Measurements from ENCODE around the gene FOXJ2. TPM values are rescaled to one million over a fixed set of nuclear protein-coding genes. Genes with fewer than 3 reads are reported as not detected.

The FOXJ2 gene
- polyA plus RNA-seq, 3 donors = 19.9 to 22.2 (median 22.1) TPM

Other genes with a start within 250 kb of the FOXJ2 start
- under 1 TPM; 0.06 to 0.11 (median 0.06) TPM for gene NANOG, start 243.3 kb upstream of the FOXJ2 start, polyA plus RNA-seq (ENCODE audit: insufficient read length in 3 of 3)
- under 1 TPM; 0.28 to 0.40 (median 0.35) TPM for gene SLC2A14, start 159.8 kb upstream of the FOXJ2 start, polyA plus RNA-seq (ENCODE audit: insufficient read length in 3 of 3)
- gene SLC2A3, start 96.5 kb upstream of the FOXJ2 start, polyA plus RNA-seq (ENCODE audit: insufficient read length in 3 of 3) = 10 to 100 TPM; 13.5 to 17.8 (median 17.8) TPM
- gene C3AR1, start 33.6 kb downstream of the FOXJ2 start, polyA plus RNA-seq (ENCODE audit: insufficient read length in 3 of 3) = 1 to 10 TPM; 3.4 to 3.6 (median 3.5) TPM
- gene NECAP1, start 49.6 kb downstream of the FOXJ2 start, polyA plus RNA-seq (ENCODE audit: insufficient read length in 3 of 3) = 10 to 100 TPM; 32.1 to 35.5 (median 32.8) TPM
- gene CLEC4A, start 90.9 kb downstream of the FOXJ2 start, polyA plus RNA-seq (ENCODE audit: insufficient read length in 3 of 3) = 1 to 10 TPM; 1.6 to 1.9 (median 1.8) TPM
- gene ZNF705A, start 124.3 kb downstream of the FOXJ2 start, polyA plus RNA-seq (ENCODE audit: insufficient read length in 3 of 3) = not detected
- 1 to 10 TPM in 1 of 3 donors, under 1 TPM in 2; 0.91 to 2.0 (median 0.97) TPM for gene FAM90A1, start 194.9 kb downstream of the FOXJ2 start, polyA plus RNA-seq (ENCODE audit: insufficient read length in 3 of 3)